ENCODE measurements around the gene MAST1. TPM values are rescaled to one million over a fixed set of nuclear protein-coding genes. Genes with fewer than 3 reads are reported as not detected.

MAST1 gene
- total RNA-seq, 1 donor, result under 0.01 TPM

GRCh38 chr19:12834976-12835757, 3.1 kb upstream of the MAST1 start:
- H3K4me3 ChIP-seq (ENCODE audit: low read depth, low read length), result no peak overlapping the region
- DNase-seq (ENCODE audit: low read depth), result no peak
- TF ChIP-seq CTCF (IDR thresholded peaks at IDR 0.05; ENCODE audit: insufficient read depth, low read length), result no peak

GRCh38 chr19:12836529-12836863, 1.8 kb upstream of the MAST1 start:
- no peak for DNase-seq (ENCODE audit: low read depth)
- TF ChIP-seq CTCF (IDR thresholded peaks at IDR 0.05; ENCODE audit: insufficient read depth, low read length), result no peak
- no peak overlapping the region for H3K4me3 ChIP-seq (ENCODE audit: low read depth, low read length)

- TF ChIP-seq CTCF (IDR thresholded peaks at IDR 0.05; ENCODE audit: insufficient read depth, low read length), result no peak
These were observed 1.1 kb upstream of the MAST1 start for GRCh38 chr19:12837225-12837624.

GRCh38 chr19:12838886-12839756, 806 bp downstream of the MAST1 start:
- TF ChIP-seq CTCF (IDR thresholded peaks at IDR 0.05; ENCODE audit: insufficient read depth, low read length), result no peak
- no peak for DNase-seq (ENCODE audit: low read depth)
- H3K4me3 ChIP-seq (ENCODE audit: low read depth, low read length), result no peak overlapping the region

More at GRCh38 chr19:12837225-12837624, 1.1 kb upstream of the MAST1 start:
- no peak for DNase-seq (ENCODE audit: low read depth)
- H3K4me3 ChIP-seq (ENCODE audit: low read depth, low read length), result no peak overlapping the region

GRCh38 chr19:12840091-12841079, 2.1 kb downstream of the MAST1 start:
- peak overlapping the region; percentile 45 for H3K4me3 ChIP-seq (ENCODE audit: low read depth, low read length)
- peak; percentile 50 for DNase-seq (ENCODE audit: low read depth)
- TF ChIP-seq CTCF (IDR thresholded peaks at IDR 0.05; ENCODE audit: insufficient read depth, low read length), result no peak

GRCh38 chr19:12841094-12841493, 2.8 kb downstream of the MAST1 start:
- DNase-seq (ENCODE audit: low read depth), result peak; percentile 22
- H3K4me3 ChIP-seq (ENCODE audit: low read depth, low read length), result peak overlapping the region; percentile 45
- no peak for TF ChIP-seq CTCF (IDR thresholded peaks at IDR 0.05; ENCODE audit: insufficient read depth, low read length)

Measured in fibroblast of the aortic adventitia (primary cell).